Psoas muscle (tissue), 8 donors: ENCODE measurements around the gene CCDC8. TPM values are rescaled to one million over a fixed set of nuclear protein-coding genes. Genes with fewer than 3 reads are reported as not detected.
A peak's percentile ranks its signal among the peaks of the same experiment; 100 is the strongest.

ENCODE experiments used
- ATAC-seq, 4 donors: fragments of 200-7000 bp; cut with Tn5 transposase; one replicate each; pipeline ENCODE4 v1.9.1; 2020; ENCODE audit warnings: moderate library complexity in 3 of 4, mild to moderate bottlenecking in 2 of 4
- DNase-seq, 2 donors: peaks; one replicate each; pipeline ENCODE4 v3.0.0-alpha.2; 2020
- H3K27ac ChIP-seq: fragments of 200-600 bp; one replicate; pipeline ENCODE4 v1.8.0; 2022
- H3K27me3 ChIP-seq, 3 donors: fragments of 200-600 bp in 1 of 3; one replicate each; pipeline versions ENCODE4 v1.6.1 to v1.8.0; 2013 to 2022; ENCODE audit warnings: low read length in 2 of 3, mild to moderate bottlenecking in 2 of 3, moderate library complexity in 1 of 3; ENCODE audit not compliant: insufficient read depth in 3 of 3
- H3K36me3 ChIP-seq, 2 donors: fragments of 200-600 bp in 1 of 2; one replicate each; pipeline versions ENCODE4 v1.6.1 to v1.8.0; 2013 to 2022; ENCODE audit warnings: low read depth in 1 of 2, mild to moderate bottlenecking in 1 of 2, moderate library complexity in 1 of 2; ENCODE audit not compliant: insufficient read depth in 1 of 2
- H3K4me1 ChIP-seq: fragments of 200-600 bp; one replicate; pipeline ENCODE4 v1.8.0; 2022
- H3K4me3 ChIP-seq: fragments of 200-600 bp; one replicate; pipeline ENCODE4 v1.8.0; 2022; ENCODE audit warnings: mild to moderate bottlenecking
- H3K9me3 ChIP-seq: fragments of 200-600 bp; one replicate; pipeline ENCODE4 v1.8.0; 2022
- WGBS, 3 donors: extraction: QIAGEN DNeasy Blood & Tissue Kit; methylation state at CpG; one replicate each; pipeline versions ENCODE4 v1.1.6 to v1.1.7; 2013; 5-methylcytosine and 5-hydroxymethylcytosine counted together
- intact Hi-C, 2 donors: fragments of 100-400 bp; cut with DNase I; formaldehyde crosslinking; loops; one replicate each; pipeline versions ENCODE4 v1.11.0 to v1.14.2; 2022
- polyA plus RNA-seq, 3 donors: library from polyadenylated mRNA; stranded (reverse); fragments of 200-250 nt; gene quantifications; one replicate each; pipeline ENCODE4 v1.2.3, GENCODE V29; 2013
- total RNA-seq, 4 donors: library from RNA; stranded (reverse); fragmentation: NEBNext Ultra II Directional in 2 of 4; extraction: Animal tissue kit (Norgen Biotek cat#: 25700) in 2 of 4; gene quantifications; one replicate each; pipeline versions ENCODE4 v1.2.1 to v1.2.4, GENCODE V29; 2021 to 2023
- TF ChIP-seq, protein P1 (sequence below): fragments of 200-600 bp; IDR thresholded peaks from one replicate; pipeline ENCODE4 v1.8.0; 2022; ENCODE audit warnings: antibody characterized with exemption
- donor health status: healthy with polysubstance abuse.
- donor health status: DM: no; HTN: no; CAD: no; lungs with moderate emphysema.
- donor health status: Bipolar disorder and iron deficiency.
- donor health status: healthy.
- donor health status: DM: yes; HTN: yes; CAD: no.
- donor health status: DM: no; HTN: no; CAD: no.
- donor health status: DM: no; HTN: no; CAD: no.
- donor health status: DM: yes; HTN: yes; CAD: no.

The CCDC8 gene
- total and polyA plus RNA-seq, 7 donors = 0.51 to 7.0 (median 1.6) TPM

- Histone ChIP-seq H3K27me3 (peaks cover 0 to 85% (median 44%) of the 10 kb centered on the region in 3 donors), H3K4me3 (peak overlapping the region; percentile 18)
- 26 to 35% (median 34%) methylated on average over 22 to 23 of the region's 23 CpGs for WGBS, 3 donors
These were observed 5.3 kb downstream of the CCDC8 start for GRCh38 chr19:46407856-46408663.

GRCh38 chr19:46406976-46407375, 6.4 kb downstream of the CCDC8 start:
- DNase-seq (peak in 1 of 2 donors; percentile 17), ATAC-seq (no peak)
- WGBS, 3 donors = 12 to 15% (median 15%) methylated on average over 6 of the region's 6 CpGs
- Histone ChIP-seq H3K9me3 (no peaks in the 10 kb centered on the region), H3K36me3 (no peaks in the 10 kb centered on the region), H3K27me3 (peaks cover 0 to 81% (median 39%) of the 10 kb centered on the region in 3 donors), H3K4me3 (no peak overlapping the region), H3K4me1 (peaks cover 8% of the 10 kb centered on the region), H3K27ac (no peak overlapping the region)
- intact Hi-C loops = no loop called here
- TF ChIP-seq, protein P1, sequence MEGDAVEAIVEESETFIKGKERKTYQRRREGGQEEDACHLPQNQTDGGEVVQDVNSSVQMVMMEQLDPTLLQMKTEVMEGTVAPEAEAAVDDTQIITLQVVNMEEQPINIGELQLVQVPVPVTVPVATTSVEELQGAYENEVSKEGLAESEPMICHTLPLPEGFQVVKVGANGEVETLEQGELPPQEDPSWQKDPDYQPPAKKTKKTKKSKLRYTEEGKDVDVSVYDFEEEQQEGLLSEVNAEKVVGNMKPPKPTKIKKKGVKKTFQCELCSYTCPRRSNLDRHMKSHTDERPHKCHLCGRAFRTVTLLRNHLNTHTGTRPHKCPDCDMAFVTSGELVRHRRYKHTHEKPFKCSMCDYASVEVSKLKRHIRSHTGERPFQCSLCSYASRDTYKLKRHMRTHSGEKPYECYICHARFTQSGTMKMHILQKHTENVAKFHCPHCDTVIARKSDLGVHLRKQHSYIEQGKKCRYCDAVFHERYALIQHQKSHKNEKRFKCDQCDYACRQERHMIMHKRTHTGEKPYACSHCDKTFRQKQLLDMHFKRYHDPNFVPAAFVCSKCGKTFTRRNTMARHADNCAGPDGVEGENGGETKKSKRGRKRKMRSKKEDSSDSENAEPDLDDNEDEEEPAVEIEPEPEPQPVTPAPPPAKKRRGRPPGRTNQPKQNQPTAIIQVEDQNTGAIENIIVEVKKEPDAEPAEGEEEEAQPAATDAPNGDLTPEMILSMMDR = no peak

More at GRCh38 chr19:46407856-46408663, 5.3 kb downstream of the CCDC8 start:
- TF ChIP-seq, protein P1 = no peak
- Histone ChIP-seq H3K36me3 (no peaks in the 10 kb centered on the region), H3K9me3 (no peaks in the 10 kb centered on the region), H3K27ac (no peak overlapping the region), H3K4me1 (peaks cover 8% of the 10 kb centered on the region)
- intact Hi-C loops = no loop called here
- ATAC-seq (no peak), DNase-seq (peak in 1 of 2 donors; percentile 8)

DNA sequence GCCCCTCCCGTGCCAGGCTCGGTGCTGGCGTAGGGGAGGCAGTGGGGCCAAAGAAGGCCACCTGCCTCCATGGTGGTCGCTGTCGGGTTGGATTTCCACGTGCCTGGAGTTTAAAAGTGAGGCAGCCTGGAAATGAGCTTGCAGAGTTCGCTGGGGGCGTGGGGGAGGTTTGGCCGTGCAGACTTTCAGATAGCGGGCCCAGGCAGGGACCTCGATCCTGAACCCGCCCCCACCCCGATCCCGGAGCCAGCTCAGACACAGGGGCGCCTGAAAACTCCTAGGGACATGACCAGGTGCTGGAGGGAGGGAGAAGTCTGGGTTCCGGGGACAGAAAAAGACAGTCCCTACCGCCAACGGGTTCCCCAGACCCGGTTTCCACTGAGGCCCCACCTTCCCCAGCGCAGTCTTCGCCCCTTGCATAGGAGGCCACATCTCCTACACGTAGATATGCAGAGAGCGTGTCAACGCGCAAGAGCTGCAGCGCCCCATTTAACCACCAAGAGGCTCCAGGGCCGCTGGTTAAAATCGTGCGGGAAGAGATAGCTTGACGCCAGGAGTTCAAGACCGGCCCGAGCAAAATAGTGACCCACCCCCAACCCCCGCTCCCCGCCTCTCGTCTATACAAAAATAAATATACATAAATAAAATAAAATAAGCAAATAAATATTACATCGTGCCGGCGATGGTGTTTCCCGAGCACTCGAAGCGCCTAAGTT, 8.5 kb downstream of the CCDC8 start:
- TF ChIP-seq, protein P1 = no peak
- intact Hi-C loops = no loop called here
- WGBS, 3 donors = 33 to 42% (median 39%) methylated on average over 41 of the region's 41 CpGs
- Histone ChIP-seq H3K27ac (no peak overlapping the region), H3K9me3 (no peaks in the 10 kb centered on the region), H3K4me3 (peak overlapping the region; percentile 58), H3K27me3 (peaks cover 0 to 66% (median 34%) of the 10 kb centered on the region in 3 donors), H3K4me1 (peaks cover 8% of the 10 kb centered on the region), H3K36me3 (no peaks in the 10 kb centered on the region)
- DNase-seq = peak in 1 of 2 donors; percentile 50
- ATAC-seq = no peak

DNA sequence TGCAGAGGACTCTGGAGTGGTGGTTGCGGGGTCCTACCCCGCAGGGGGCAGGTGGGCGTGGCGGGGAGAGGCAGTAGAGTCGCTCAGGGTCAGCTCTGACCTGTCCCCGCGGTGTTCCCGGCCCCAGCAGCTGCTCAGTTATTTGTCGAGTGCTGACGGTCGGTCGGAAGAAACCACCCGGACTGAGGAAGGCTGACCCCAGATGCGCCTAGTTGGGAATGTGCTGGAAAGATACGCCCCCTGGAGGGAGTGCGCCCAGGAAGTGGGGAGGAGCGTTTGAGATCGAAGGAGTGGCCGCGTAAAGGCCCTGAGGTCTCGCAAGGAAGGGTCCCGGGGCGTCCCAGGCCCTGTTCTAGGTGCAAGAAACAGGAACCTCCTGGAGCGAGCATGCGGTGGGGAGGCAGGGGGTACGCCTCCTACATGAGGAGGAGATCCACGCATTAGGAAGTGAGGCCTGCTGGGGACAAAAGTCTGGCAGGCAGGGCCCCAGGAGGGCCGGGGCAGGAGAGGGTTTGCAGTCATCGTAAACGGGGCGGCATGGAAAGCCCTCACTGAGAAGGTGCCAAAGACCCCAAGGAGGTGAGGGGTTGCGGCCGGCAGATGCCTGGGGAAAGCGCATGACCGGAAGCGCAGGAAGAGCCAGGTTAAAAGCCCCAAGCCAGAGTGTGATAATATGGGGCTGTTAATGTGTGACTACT, 9.2 kb downstream of the CCDC8 start:
- H3K36me3 ChIP-seq = no peaks in the 10 kb centered on the region
- peak; percentile 53 to 66 for DNase-seq
- H3K4me1 ChIP-seq = peaks cover 8% of the 10 kb centered on the region
- peaks cover 0 to 64% (median 32%) of the 10 kb centered on the region in 3 donors for H3K27me3 ChIP-seq
- ATAC-seq = peak; percentile 36 to 58 (median 46)
- H3K9me3 ChIP-seq = no peaks in the 10 kb centered on the region
- intact Hi-C loops = no loop called here
- peak overlapping the region; percentile 58 for H3K4me3 ChIP-seq
- TF ChIP-seq, protein P1 = peak; percentile 8
- no peak overlapping the region for H3K27ac ChIP-seq
- WGBS, 3 donors = 4 to 15% (median 6%) methylated on average over 36 of the region's 36 CpGs
